K562 (cell line): Measurements from ENCODE around the gene PHYH. TPM values are rescaled to one million over a fixed set of nuclear protein-coding genes. Genes with fewer than 3 reads are reported as not detected.

Experiments used
- ATAC-seq: fragments of 200-7000 bp; cut with Tn5 transposase; 3 replicates; pipeline ENCODE4 v1.9.1; 2020; ENCODE audit warnings: moderate library complexity
- BruUV-seq: library from RNA; stranded (reverse); fragments of 400-500 nt; replicated peaks from 2 replicates; lab custom pipeline; 2021; lab: Mats Ljungman, UMichigan
- CTCF ChIA-PET: fragments of 300-600 bp; formaldehyde crosslinking; extraction: SDS; loops from one replicate; lab custom pipeline; 2021; ENCODE audit warnings: low intra/inter-chr PET ratio; lab: Yijun Ruan, JAX
- POLR2A ChIA-PET: fragments of 300-600, 350-650 bp; sonication (Branson Sonifier 250); formaldehyde crosslinking; extraction: SDS; loops from one replicate; lab custom pipeline; 2021; ENCODE audit warnings: antibody characterized with exemption, inconsistent platforms; lab: Yijun Ruan, JAX
- DNase-seq, 4 experiments: peaks; one replicate each; pipeline versions ENCODE4 v3.0.0 to v3.0.0-alpha.2; 2011 to 2018; ENCODE audit warnings: low spot score in 3 of 4, mixed read lengths in 3 of 4; ENCODE audit errors: extremely low read depth in 1 of 4
- FAIRE-seq: peaks from 2 replicates; lab custom pipeline; 2011; peaks lifted over from hg19 to GRCh38; lab: Jason Lieb, UNC
- H2AFZ ChIP-seq: 2 replicates; pipeline ENCODE4 v1.6.0; 2011; ENCODE audit warnings: low read depth, low read length, control low read depth, inconsistent platforms
- H3K27ac ChIP-seq: fragments of 200-600 bp; 3 replicates; pipeline ENCODE4 v1.8.0; 2011; ENCODE audit warnings: low read depth, mild to moderate bottlenecking, control low read depth, inconsistent platforms, low read length, moderate library complexity, mixed read lengths; ENCODE audit errors: extremely low read depth
- H3K27me3 ChIP-seq, 2 experiments: fragments of 300-600 bp in 1 of 2; 2 replicates in 1 of 2; 3 replicates in 1 of 2; pipeline versions ENCODE4 v1.6.0 to v1.8.0; 2011; ENCODE audit warnings: inconsistent platforms in 2 of 2, low read length in 2 of 2, mild to moderate bottlenecking in 1 of 2, mixed read lengths in 1 of 2, moderate library complexity in 1 of 2; ENCODE audit not compliant: control insufficient read depth in 2 of 2, insufficient read depth in 2 of 2
- H3K36me3 ChIP-seq: fragments of 300-600 bp; 3 replicates; pipeline ENCODE4 v1.8.0; 2011; ENCODE audit warnings: mild to moderate bottlenecking, low read length, inconsistent platforms; ENCODE audit not compliant: control insufficient read depth, insufficient read depth
- H3K4me1 ChIP-seq, 2 experiments: fragments of 200-600 bp in 1 of 2; replicated peaks in 1 of 2; 2 replicates in 1 of 2; 3 replicates in 1 of 2; pipeline versions ENCODE4 v1.5.1 to v1.8.0; 2011; ENCODE audit warnings: inconsistent platforms in 2 of 2, low read length in 2 of 2, mild to moderate bottlenecking in 1 of 2, mixed read lengths in 1 of 2, moderate library complexity in 1 of 2; ENCODE audit not compliant: control insufficient read depth in 2 of 2, insufficient read depth in 2 of 2
- H3K4me2 ChIP-seq: 2 replicates; pipeline ENCODE4 v1.6.1; 2011; ENCODE audit warnings: low read length, control low read depth, inconsistent platforms, mixed read lengths; ENCODE audit not compliant: insufficient read depth
- H3K4me3 ChIP-seq: fragments of 200-600 bp; sonication (generic), shearing (Covaris generic); 2 replicates; pipeline ENCODE4 v1.5.1; 2016; ENCODE audit warnings: control low read depth, inconsistent platforms
- H3K79me2 ChIP-seq: fragments of 200-600 bp; 3 replicates; pipeline ENCODE4 v1.8.0; 2011; ENCODE audit warnings: low read length, inconsistent platforms; ENCODE audit not compliant: control insufficient read depth, insufficient read depth
- H3K9ac ChIP-seq, 2 experiments: 2 replicates each; pipeline versions ENCODE4 v1.6.0 to v1.6.1; 2011; ENCODE audit warnings: low read depth in 2 of 2, low read length in 2 of 2, control low read depth in 1 of 2, inconsistent platforms in 1 of 2, mild to moderate bottlenecking in 1 of 2, mixed read lengths in 1 of 2; ENCODE audit not compliant: insufficient read depth in 1 of 2
- H3K9me1 ChIP-seq: one replicate; pipeline ENCODE4 v1.6.0; 2011; ENCODE audit warnings: inconsistent platforms, mild to moderate bottlenecking, low read length, moderate library complexity; ENCODE audit not compliant: control insufficient read depth, insufficient read depth
- H3K9me3 ChIP-seq: replicated peaks from 2 replicates; pipeline ENCODE4 v1.5.1; 2011; ENCODE audit warnings: low read depth, low read length, inconsistent platforms; ENCODE audit not compliant: control insufficient read depth, insufficient read depth
- H4K20me1 ChIP-seq: replicated peaks from 2 replicates; pipeline ENCODE4 v1.6.1; 2011; ENCODE audit warnings: low read length, inconsistent platforms, mixed read lengths; ENCODE audit not compliant: control insufficient read depth, insufficient read depth
- BRCA1 ChIP-seq, 2 experiments: fragments of 450-650 bp in 1 of 2; sonication (generic) in 1 of 2; formaldehyde crosslinking in 1 of 2; IDR thresholded peaks; 2 replicates each; pipeline versions ENCODE4 v1.5.0 to v1.6.1; 2017 to 2020; ENCODE audit warnings: mild to moderate bottlenecking in 1 of 2, missing genetic modification reagents in 1 of 2
- DMBX1 ChIP-seq: fragments of 250-450 bp; sonication (Bioruptor Pico); IDR thresholded peaks from 2 replicates; pipeline ENCODE4 v1.8.0; 2022; ENCODE audit warnings: inconsistent platforms, mild to moderate bottlenecking, moderate library complexity, borderline replicate concordance
- GABPB2 ChIP-seq: fragments of 250-450 bp; sonication (Bioruptor Pico); conservative IDR thresholded peaks from 2 replicates; pipeline ENCODE4 v1.5.1; 2021; ENCODE audit warnings: mild to moderate bottlenecking
- KAT8 ChIP-seq: fragments of 450-650 bp; IDR thresholded peaks from 2 replicates; pipeline ENCODE4 v1.6.1; 2016; ENCODE audit warnings: low read depth, mild to moderate bottlenecking
- KDM4B ChIP-seq, 2 experiments: fragments of 450-650 bp in 1 of 2; sonication (generic) in 1 of 2; IDR thresholded peaks; 2 replicates each; pipeline ENCODE4 v1.6.1; 2016 to 2017; ENCODE audit warnings: borderline replicate concordance in 2 of 2, antibody characterized with exemption in 1 of 2, low read depth in 1 of 2, mild to moderate bottlenecking in 1 of 2
- SP2 ChIP-seq: IDR thresholded peaks from 2 replicates; pipeline ENCODE4 v1.6.1; 2011; ENCODE audit warnings: mild to moderate bottlenecking, low read depth, low read length, moderate library complexity; ENCODE audit not compliant: poor library complexity, severe bottlenecking; ENCODE audit errors: extremely low read depth
- THRA ChIP-seq: fragments of 450-650 bp; IDR thresholded peaks from 2 replicates; pipeline ENCODE4 v1.6.1; 2017; ENCODE audit warnings: mild to moderate bottlenecking, moderate library complexity
- TSC22D4 ChIP-seq: fragments of 450-650 bp; IDR thresholded peaks from 2 replicates; pipeline ENCODE4 v1.6.1; 2016; ENCODE audit warnings: missing genetic modification characterization, missing biosample characterization, control low read depth
- ZNF263 ChIP-seq: sonication (generic); formaldehyde crosslinking; IDR thresholded peaks from 2 replicates; pipeline ENCODE4 v1.8.0; 2022; ENCODE audit warnings: mild to moderate bottlenecking, missing genetic modification reagents, borderline replicate concordance
- ZNF57 ChIP-seq: fragments of 450-650 bp; formaldehyde crosslinking; IDR thresholded peaks from 2 replicates; pipeline ENCODE4 v1.4.0; 2020; ENCODE audit warnings: mild to moderate bottlenecking, moderate library complexity
- ZNF699 ChIP-seq: fragments of 250-450 bp; sonication (Bioruptor Pico); IDR thresholded peaks from 2 replicates; pipeline ENCODE4 v1.8.0; 2021; ENCODE audit warnings: mild to moderate bottlenecking, moderate library complexity; ENCODE audit not compliant: insufficient replicate concordance
- ZNF75A ChIP-seq: fragments of 450-650 bp; formaldehyde crosslinking; IDR thresholded peaks from 2 replicates; pipeline ENCODE4 v1.4.0; 2020; ENCODE audit warnings: mild to moderate bottlenecking
- WGBS: fragments of 100-300 bp; shearing (Covaris generic); methylation state at CpG from one replicate; pipeline ENCODE4 v1.1.6; 2016; ENCODE audit warnings: low coverage, mixed read lengths; ENCODE audit not compliant: insufficient coverage; ENCODE audit errors: missing lambda C conversion rate; 5-methylcytosine and 5-hydroxymethylcytosine counted together
- in situ Hi-C: fragments of 300-500 bp; cut with MboI; formaldehyde crosslinking; loops from 4 replicates; pipeline ENCODE4 v1.15.0; 2018; ENCODE audit warnings: inconsistent platforms, mixed read lengths
- intact Hi-C: fragments of 100-400 bp; cut with micrococcal nuclease; formaldehyde crosslinking; loops from 2 replicates; pipeline ENCODE4 v1.14.2; 2022
- polyA plus RNA-seq, 8 experiments: library from polyadenylated mRNA; depleted of rRNA in 4 of 8; stranded (reverse) in 5 of 8; unstranded in 3 of 8; fragments of >200 nt; fragmentation: Nextera tagmentation in 2 of 8; fragmentation: Illumina TruSeq in 1 of 8; extraction: Ambion mirVana in 2 of 8; extraction: Trizol in 1 of 8; gene quantifications; 2 replicates each; pipeline versions ENCODE4 v1.2.1 to v1.2.3, GENCODE V29; 2011 to 2014; ENCODE audit warnings: inconsistent platforms in 1 of 8, missing spikeins in 1 of 8
- total RNA-seq, 7 experiments: library from RNA; depleted of rRNA in 6 of 7; stranded (reverse); fragments of >200 nt in 6 of 7; fragmentation: Illumina TruSeq in 2 of 7; extraction: Trizol in 2 of 7; gene quantifications; 2 replicates each; pipeline versions ENCODE4 v1.2.1 to v1.2.3, GENCODE V29; 2011 to 2021; ENCODE audit warnings: low replicate concordance in 1 of 7
- TF ChIP-seq, protein P1 (sequence below): fragments of 250-450 bp; sonication (Bioruptor Pico); IDR thresholded peaks from 2 replicates; pipeline ENCODE4 v1.4.0; 2020; ENCODE audit warnings: mild to moderate bottlenecking, moderate library complexity
- TF ChIP-seq, protein P2 (sequence below): fragments of 450-650 bp; conservative IDR thresholded peaks from 2 replicates; pipeline ENCODE4 v1.6.1; 2016; ENCODE audit warnings: missing genetic modification characterization, low read depth, mild to moderate bottlenecking, missing compliant biosample characterization, moderate library complexity
- TF ChIP-seq, protein P3 (sequence below): sonication (generic); formaldehyde crosslinking; IDR thresholded peaks from 2 replicates; pipeline ENCODE4 v1.8.0; 2022; ENCODE audit warnings: mild to moderate bottlenecking, missing genetic modification reagents

The PHYH gene
- total and polyA plus RNA-seq, 9 of the 15 experiments (the other 6 are each of a cell fraction or from before 2014, with no cell fraction given), result 3.8 to 6.9 (median 5.7) TPM

- Histone ChIP-seq H3K79me2 (no peaks in the 10 kb centered on the region), H3K9ac (no peak overlapping the region), H3K27ac (no peak overlapping the region), H3K9me1 (no peaks in the 10 kb centered on the region), H4K20me1 (0 out of 2 replicates have a peak, but pooled peaks cover 5% of the 10 kb centered on the region), H3K9me3 (no peaks in the 10 kb centered on the region), H3K4me2 (no peak overlapping the region), H2AFZ (no peak overlapping the region), H3K36me3 (peaks cover 54% of the 10 kb centered on the region; the same call in 2 of the 3 replicates), H3K4me3 (no peak overlapping the region), H3K27me3 (no peaks in the 10 kb centered on the region), H3K4me1 (no peaks in the 10 kb centered on the region)
- ChIA-PET POLR2A (no interaction called here), CTCF (no interaction called here)
- DNase-seq (no peak), ATAC-seq (no peak), FAIRE-seq (no peak)
- in situ Hi-C loops (no loop called here), intact Hi-C loops (no loop called here)
- 94% methylated on average over 3 of the region's 4 CpGs for WGBS
- BruUV-seq, result no TSS peak
- TF ChIP-seq KAT8 (no peak), ZNF57 (no peak), BRCA1 (IDR thresholded peaks at IDR 0.05) (no peak), BRCA1 (CRISPR knock-in tag; IDR thresholded peaks at IDR 0.05) (no peak), ZNF263 (CRISPR knock-in tag) (no peak), GABPB2 (CRISPR knock-in tag) (no peak), DMBX1 (CRISPR knock-in tag) (no peak), SP2 (no peak), ZNF699 (no peak), KDM4B (IDR thresholded peaks at IDR 0.05; ENCODE audit: borderline replicate concordance in 2 of 2, low read depth in 1 of 2) (no peak), THRA (no peak), ZNF75A (no peak), TSC22D4 (tag) (no peak)
- TF ChIP-seq, protein P1, sequence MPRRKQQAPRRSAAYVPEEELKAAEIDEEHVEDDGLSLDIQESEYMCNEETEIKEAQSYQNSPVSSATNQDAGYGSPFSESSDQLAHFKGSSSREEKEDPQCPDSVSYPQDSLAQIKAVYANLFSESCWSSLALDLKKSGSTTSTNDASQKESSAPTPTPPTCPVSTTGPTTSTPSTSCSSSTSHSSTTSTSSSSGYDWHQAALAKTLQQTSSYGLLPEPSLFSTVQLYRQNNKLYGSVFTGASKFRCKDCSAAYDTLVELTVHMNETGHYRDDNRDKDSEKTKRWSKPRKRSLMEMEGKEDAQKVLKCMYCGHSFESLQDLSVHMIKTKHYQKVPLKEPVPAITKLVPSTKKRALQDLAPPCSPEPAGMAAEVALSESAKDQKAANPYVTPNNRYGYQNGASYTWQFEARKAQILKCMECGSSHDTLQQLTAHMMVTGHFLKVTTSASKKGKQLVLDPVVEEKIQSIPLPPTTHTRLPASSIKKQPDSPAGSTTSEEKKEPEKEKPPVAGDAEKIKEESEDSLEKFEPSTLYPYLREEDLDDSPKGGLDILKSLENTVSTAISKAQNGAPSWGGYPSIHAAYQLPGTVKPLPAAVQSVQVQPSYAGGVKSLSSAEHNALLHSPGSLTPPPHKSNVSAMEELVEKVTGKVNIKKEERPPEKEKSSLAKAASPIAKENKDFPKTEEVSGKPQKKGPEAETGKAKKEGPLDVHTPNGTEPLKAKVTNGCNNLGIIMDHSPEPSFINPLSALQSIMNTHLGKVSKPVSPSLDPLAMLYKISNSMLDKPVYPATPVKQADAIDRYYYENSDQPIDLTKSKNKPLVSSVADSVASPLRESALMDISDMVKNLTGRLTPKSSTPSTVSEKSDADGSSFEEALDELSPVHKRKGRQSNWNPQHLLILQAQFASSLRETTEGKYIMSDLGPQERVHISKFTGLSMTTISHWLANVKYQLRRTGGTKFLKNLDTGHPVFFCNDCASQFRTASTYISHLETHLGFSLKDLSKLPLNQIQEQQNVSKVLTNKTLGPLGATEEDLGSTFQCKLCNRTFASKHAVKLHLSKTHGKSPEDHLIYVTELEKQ (CRISPR knock-in tag), result no peak
- TF ChIP-seq, protein P2, sequence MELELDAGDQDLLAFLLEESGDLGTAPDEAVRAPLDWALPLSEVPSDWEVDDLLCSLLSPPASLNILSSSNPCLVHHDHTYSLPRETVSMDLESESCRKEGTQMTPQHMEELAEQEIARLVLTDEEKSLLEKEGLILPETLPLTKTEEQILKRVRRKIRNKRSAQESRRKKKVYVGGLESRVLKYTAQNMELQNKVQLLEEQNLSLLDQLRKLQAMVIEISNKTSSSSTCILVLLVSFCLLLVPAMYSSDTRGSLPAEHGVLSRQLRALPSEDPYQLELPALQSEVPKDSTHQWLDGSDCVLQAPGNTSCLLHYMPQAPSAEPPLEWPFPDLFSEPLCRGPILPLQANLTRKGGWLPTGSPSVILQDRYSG (tag), result no peak
- TF ChIP-seq, protein P3, sequence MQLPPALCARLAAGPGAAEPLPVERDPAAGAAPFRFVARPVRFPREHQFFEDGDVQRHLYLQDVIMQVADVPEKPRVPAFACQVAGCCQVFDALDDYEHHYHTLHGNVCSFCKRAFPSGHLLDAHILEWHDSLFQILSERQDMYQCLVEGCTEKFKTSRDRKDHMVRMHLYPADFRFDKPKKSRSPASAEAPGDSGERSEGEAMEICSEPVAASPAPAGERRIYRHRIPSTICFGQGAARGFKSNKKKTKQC, result no peak
These were observed 37.4 kb upstream of the PHYH start for GRCh38 chr10:13337128-13337826.
